MCF 10A (cell line): ENCODE data around the gene HSPB2. TPM values are rescaled to one million over a fixed set of nuclear protein-coding genes. Genes with fewer than 3 reads are reported as not detected.

Source experiments
- BruUV-seq: library from RNA; stranded (reverse); fragments of 400-500 nt; replicated peaks from 2 replicates; lab custom pipeline; 2021; lab: Mats Ljungman, UMichigan
- CTCF ChIA-PET: fragments of 300-600 bp; sonication (Branson Sonifier 250); formaldehyde crosslinking; extraction: SDS; loops from one replicate; lab custom pipeline; 2021; ENCODE audit warnings: antibody characterized with exemption, inconsistent platforms; lab: Yijun Ruan, JAX
- POLR2A ChIA-PET: fragments of 300-600, 350-650 bp; sonication (Branson Sonifier 250); formaldehyde crosslinking; extraction: SDS; loops from one replicate; lab custom pipeline; 2020; ENCODE audit warnings: antibody characterized with exemption, inconsistent platforms; lab: Yijun Ruan, JAX
- DNase-seq: peaks from one replicate; pipeline ENCODE4 v3.0.0-alpha.2; 2018; ENCODE audit not compliant: unreplicated experiment
- H3K27ac Mint-ChIP-seq: one replicate; pipeline ENCODE4 v1.8.0; 2022; ENCODE audit warnings: mild to moderate bottlenecking, low read depth, mixed read lengths; ENCODE audit not compliant: unreplicated experiment
- H3K27me3 Mint-ChIP-seq: one replicate; pipeline ENCODE4 v1.8.0; 2022; ENCODE audit warnings: mixed read lengths; ENCODE audit not compliant: insufficient read depth, unreplicated experiment
- H3K36me3 Mint-ChIP-seq: one replicate; pipeline ENCODE4 v1.8.0; 2022; ENCODE audit warnings: mild to moderate bottlenecking, moderate library complexity, mixed read lengths; ENCODE audit not compliant: insufficient read depth, unreplicated experiment
- H3K4me1 Mint-ChIP-seq: one replicate; pipeline ENCODE4 v1.8.0; 2022; ENCODE audit warnings: mixed read lengths; ENCODE audit not compliant: insufficient read depth, unreplicated experiment
- H3K4me3 Mint-ChIP-seq: one replicate; pipeline ENCODE4 v1.8.0; 2022; ENCODE audit warnings: mild to moderate bottlenecking, moderate library complexity, mixed read lengths; ENCODE audit not compliant: unreplicated experiment
- H3K9me3 Mint-ChIP-seq: one replicate; pipeline ENCODE4 v1.8.0; 2022; ENCODE audit warnings: mixed read lengths; ENCODE audit not compliant: unreplicated experiment
- CTCF ChIP-seq: fragments of 200-600 bp; IDR thresholded peaks from one replicate; pipeline ENCODE4 v1.8.0; 2022; ENCODE audit warnings: antibody characterized with exemption, mild to moderate bottlenecking; ENCODE audit not compliant: unreplicated experiment
- intact Hi-C: fragments of 100-400 bp; cut with micrococcal nuclease; formaldehyde crosslinking; loops from 2 replicates; pipeline ENCODE4 v1.14.1; 2022
- total RNA-seq: library from RNA; stranded (reverse); gene quantifications from 2 replicates; pipeline ENCODE4 v1.2.3, GENCODE V29; 2022

Gene HSPB2
- total RNA-seq, 1 experiment from 2014 or later: 0.23 TPM

DNA sequence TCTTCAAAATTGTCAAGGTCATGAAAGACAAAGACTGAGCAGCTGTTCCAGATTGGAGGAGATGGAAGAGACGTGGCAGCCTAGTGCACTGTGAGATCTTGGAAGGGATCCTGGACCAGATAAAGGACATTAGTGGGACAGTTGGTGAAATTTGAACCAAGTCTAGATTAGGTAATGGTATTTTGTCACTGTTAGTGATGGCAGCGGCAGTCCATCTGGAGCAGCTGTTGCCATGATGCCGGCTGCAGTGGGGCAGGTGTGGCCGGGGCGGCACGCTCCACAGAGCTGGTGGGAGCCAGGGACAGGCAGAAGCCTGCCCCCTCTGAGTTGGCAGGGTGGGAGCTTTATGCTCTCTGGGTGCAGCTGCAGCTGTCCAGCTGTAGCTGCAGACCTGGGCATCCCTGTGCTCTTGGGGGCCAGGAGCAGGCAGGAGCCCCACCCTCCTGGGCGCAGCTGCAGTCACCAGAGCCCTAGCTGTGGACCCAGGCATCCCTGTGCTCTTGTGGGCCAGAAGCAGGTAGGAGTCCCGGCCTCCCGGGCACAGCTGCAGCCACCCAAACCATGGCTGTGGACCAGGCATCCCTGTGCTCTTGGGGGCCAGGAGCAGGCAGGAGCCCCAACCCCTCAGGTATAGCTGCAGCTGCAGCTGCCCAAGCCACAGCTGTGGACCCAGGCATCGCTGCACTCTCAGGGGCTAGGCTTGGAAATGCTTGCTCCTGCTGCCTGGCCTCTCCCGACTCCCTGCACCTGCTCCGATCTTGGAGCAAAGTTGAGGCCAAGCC is 45.3 kb downstream of the HSPB2 start:
- Mint-ChIP-seq H3K4me3 (no peak overlapping the region), H3K9me3 (no peaks in the 10 kb centered on the region), H3K4me1 (peaks cover 20% of the 10 kb centered on the region), H3K27ac (peak overlapping the region; percentile 15), H3K27me3 (no peaks in the 10 kb centered on the region), H3K36me3 (no peaks in the 10 kb centered on the region)
- no peak for TF ChIP-seq CTCF
- DNase-seq: no peak
- POLR2A ChIA-PET: interaction anchor here (8.1 kb wide), 1 partner anchor 18 kb away, joined by 239 read pairs; the partner anchor contains the start of gene DIXDC1
- no TSS peak for BruUV-seq
- intact Hi-C loops: no loop called here
- CTCF ChIA-PET: interaction anchor here (1.1 to 1.2 kb wide), 2 partner anchors 21 to 26 kb away, joined by 3 read pairs; no protein-coding TSS in a partner anchor

- Mint-ChIP-seq H3K36me3 (no peaks in the 10 kb centered on the region), H3K4me1 (peaks cover 20% of the 10 kb centered on the region), H3K4me3 (peak overlapping the region; percentile 22), H3K27ac (peak overlapping the region; percentile 74), H3K9me3 (no peaks in the 10 kb centered on the region), H3K27me3 (no peaks in the 10 kb centered on the region)
- TF ChIP-seq CTCF: no peak
- DNase-seq: peak; percentile 89
- BruUV-seq: no TSS peak
- intact Hi-C loops: loop anchor here (2.0 kb wide), 1 partner anchor 16 kb away; no protein-coding TSS in a partner anchor
- CTCF ChIA-PET: interaction anchor here (0.6 to 4.8 kb wide), 11 partner anchors 14 to 85 kb away, joined by 3 to 21 read pairs (median 5); partner anchors contain the start of gene DIXDC1
- POLR2A ChIA-PET: interaction anchor here (0.9 to 8.1 kb wide), 13 partner anchors 8 to 90 kb away, joined by 3 to 239 read pairs (median 9); partner anchors contain the start of genes ALG9, C11orf52, CRYAB and DIXDC1
These were observed 48.4 kb downstream of the HSPB2 start for GRCh38 chr11:111960916-111961315.

DNA sequence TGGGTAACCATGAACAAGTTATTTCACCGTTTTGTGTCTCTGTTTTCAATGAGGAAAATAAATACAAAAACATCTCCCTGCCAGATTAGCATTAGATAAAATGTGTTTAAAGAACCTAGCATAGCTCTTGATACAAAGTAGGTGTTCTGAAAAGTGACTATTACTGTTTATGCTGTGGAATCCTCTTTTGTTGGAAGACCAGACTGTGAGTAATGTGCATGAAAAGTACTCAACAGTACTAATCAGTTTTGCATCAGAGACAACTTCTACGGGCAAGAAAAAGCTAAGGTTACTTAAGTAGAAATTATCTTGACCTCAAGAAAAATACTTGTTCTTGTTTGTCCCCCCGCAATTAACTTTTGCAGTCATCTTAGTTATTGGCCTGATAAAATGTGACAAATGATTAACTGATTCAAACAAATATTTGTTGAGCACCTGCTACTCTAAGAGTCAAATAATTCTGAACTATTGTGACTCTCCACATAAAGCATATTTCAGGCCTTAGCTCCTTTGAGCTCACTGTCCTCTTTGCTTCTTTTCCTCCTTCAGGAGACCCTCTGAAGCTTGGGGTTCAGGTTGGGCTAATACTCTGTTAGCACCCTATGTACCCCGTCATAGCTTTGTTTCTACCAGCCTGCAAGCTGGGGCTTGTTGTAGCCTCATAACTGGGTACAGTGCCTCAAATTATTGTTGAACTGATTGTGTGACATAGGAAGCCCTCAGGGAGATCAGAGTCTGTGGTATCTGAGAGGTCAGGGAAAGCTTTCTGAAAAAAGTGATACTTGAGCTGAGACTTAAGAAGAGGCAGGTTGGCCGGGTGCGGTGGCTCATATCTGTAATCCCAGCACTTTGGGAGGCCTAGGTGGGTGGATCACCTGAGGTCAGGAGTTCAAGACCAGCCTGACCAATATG is 49.1 kb downstream of the HSPB2 start:
- no peak for TF ChIP-seq CTCF
- H3K27ac Mint-ChIP-seq: peak overlapping the region; percentile 74
- intact Hi-C loops: loop anchor here (2.0 kb wide), 1 partner anchor 17 kb away; no protein-coding TSS in a partner anchor
- H3K4me3 Mint-ChIP-seq: peak overlapping the region; percentile 22
- peaks cover 20% of the 10 kb centered on the region for H3K4me1 Mint-ChIP-seq
- POLR2A ChIA-PET: interaction anchor here (0.9 to 8.1 kb wide), 13 partner anchors 9 to 91 kb away, joined by 3 to 239 read pairs (median 9); partner anchors contain the start of genes ALG9, C11orf52, CRYAB and DIXDC1
- CTCF ChIA-PET: interaction anchor here (0.7 to 4.8 kb wide), 10 partner anchors 13 to 91 kb away, joined by 3 to 21 read pairs (median 7); partner anchors contain the start of gene DIXDC1
- H3K36me3 Mint-ChIP-seq: peaks cover under 1% of the 10 kb centered on the region
- no peaks in the 10 kb centered on the region for H3K9me3 Mint-ChIP-seq
- H3K27me3 Mint-ChIP-seq: no peaks in the 10 kb centered on the region
- DNase-seq: no peak
- BruUV-seq: TSS peak; percentile 97

Other genes starting within 250 kb of the HSPB2 start
- 27.3 and 35.7 TPM in 2 replicates for gene PPP2R1B, start 146.3 kb upstream of the HSPB2 start, total RNA-seq
- gene ALG9, start 41.2 kb upstream of the HSPB2 start, total RNA-seq: 28.8 and 31.2 TPM in 2 replicates
- 0.79 and 1.0 TPM in 2 replicates for gene FDXACB1, start 33.6 kb upstream of the HSPB2 start, total RNA-seq
- 33.6 and 38.3 TPM in 2 replicates for gene CFAP68, start 33.2 kb upstream of the HSPB2 start, total RNA-seq
- 1.2 and 2.5 TPM in 2 replicates for gene CRYAB, start 964 bp upstream of the HSPB2 start, total RNA-seq
- 1.3 and 2.0 TPM in 2 replicates for gene C11orf52, start 6.2 kb downstream of the HSPB2 start, total RNA-seq
- gene DIXDC1, start 24.6 kb downstream of the HSPB2 start, total RNA-seq: 21.0 and 47.3 TPM in 2 replicates
- gene DLAT, start 112.7 kb downstream of the HSPB2 start, total RNA-seq: 43.3 and 46.7 TPM in 2 replicates
- gene PIH1D2, start 161.3 kb downstream of the HSPB2 start, total RNA-seq: 2.0 and 2.1 TPM in 2 replicates
- 25.1 and 27.5 TPM in 2 replicates for gene NKAPD1, start 161.6 kb downstream of the HSPB2 start, total RNA-seq
- 58.1 and 70.8 TPM in 2 replicates for gene TIMM8B, start 174.0 kb downstream of the HSPB2 start, total RNA-seq
- gene SDHD, start 174.1 kb downstream of the HSPB2 start, total RNA-seq: 119 and 124 TPM in 2 replicates